ENCODE data around the gene FAAH2.

The FAAH2 gene

GRCh38 chrX:57451426-57452020 is 165.0 kb downstream of the FAAH2 start:
- H3K4me1 Mint-ChIP-seq = no peaks in the 10 kb centered on the region
- H3K36me3 Mint-ChIP-seq = peaks cover 19% of the 10 kb centered on the region
- H3K27me3 Mint-ChIP-seq = no peaks in the 10 kb centered on the region
- no peaks in the 10 kb centered on the region for H3K9me3 Mint-ChIP-seq
- H3K27ac Mint-ChIP-seq = no peak overlapping the region
- no peak overlapping the region for H3K4me3 Mint-ChIP-seq

- H3K36me3 Mint-ChIP-seq = peaks cover 17% of the 10 kb centered on the region
- H3K27me3 Mint-ChIP-seq = no peaks in the 10 kb centered on the region
- H3K4me1 Mint-ChIP-seq = no peaks in the 10 kb centered on the region
- no peaks in the 10 kb centered on the region for H3K9me3 Mint-ChIP-seq
- no peak overlapping the region for H3K27ac Mint-ChIP-seq
- no peak overlapping the region for H3K4me3 Mint-ChIP-seq
These were observed 167.4 kb downstream of the FAAH2 start for GRCh38 chrX:57453901-57454300.

- peaks cover 13% of the 10 kb centered on the region for H3K36me3 Mint-ChIP-seq
These were observed 195.0 kb downstream of the FAAH2 start for GRCh38 chrX:57481514-57481913.

DNA sequence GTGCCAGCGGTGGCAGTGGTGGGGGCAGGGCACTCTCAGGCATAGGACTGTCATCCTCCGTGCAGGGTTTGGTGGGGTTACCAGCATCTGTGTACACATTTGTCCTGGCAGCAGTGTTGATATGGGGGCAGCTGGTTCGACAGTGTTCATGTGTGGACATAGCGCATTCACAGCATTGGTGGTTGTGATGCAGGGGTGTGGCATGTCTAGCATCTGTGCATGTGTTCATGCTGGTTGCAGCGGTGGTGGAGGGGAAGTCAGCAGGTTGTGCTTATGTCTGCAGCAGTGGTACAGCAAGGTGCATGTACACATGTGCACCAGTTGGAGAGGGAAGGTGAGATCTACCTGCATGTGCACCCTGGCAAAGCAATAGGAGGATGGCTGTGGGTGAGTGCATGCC is 230.0 kb downstream of the FAAH2 start:
- H3K4me3 Mint-ChIP-seq = no peak overlapping the region
- peaks cover 5% of the 10 kb centered on the region for H3K27me3 Mint-ChIP-seq
- H3K27ac Mint-ChIP-seq = no peak overlapping the region
- no peaks in the 10 kb centered on the region for H3K9me3 Mint-ChIP-seq
- H3K36me3 Mint-ChIP-seq = no peaks in the 10 kb centered on the region
- H3K4me1 Mint-ChIP-seq = no peaks in the 10 kb centered on the region

More at GRCh38 chrX:57481514-57481913, 195.0 kb downstream of the FAAH2 start:
- peaks cover 5% of the 10 kb centered on the region for H3K9me3 Mint-ChIP-seq
- H3K27me3 Mint-ChIP-seq = no peaks in the 10 kb centered on the region
- no peak overlapping the region for H3K27ac Mint-ChIP-seq
- H3K4me3 Mint-ChIP-seq = no peak overlapping the region
- no peaks in the 10 kb centered on the region for H3K4me1 Mint-ChIP-seq

- Mint-ChIP-seq H3K36me3 (no peaks in the 10 kb centered on the region), H3K27ac (no peak overlapping the region), H3K9me3 (no peaks in the 10 kb centered on the region), H3K4me1 (no peaks in the 10 kb centered on the region), H3K4me3 (no peak overlapping the region), H3K27me3 (peaks cover 3% of the 10 kb centered on the region)
These were observed 233.1 kb downstream of the FAAH2 start for GRCh38 chrX:57519578-57520118.

DNA sequence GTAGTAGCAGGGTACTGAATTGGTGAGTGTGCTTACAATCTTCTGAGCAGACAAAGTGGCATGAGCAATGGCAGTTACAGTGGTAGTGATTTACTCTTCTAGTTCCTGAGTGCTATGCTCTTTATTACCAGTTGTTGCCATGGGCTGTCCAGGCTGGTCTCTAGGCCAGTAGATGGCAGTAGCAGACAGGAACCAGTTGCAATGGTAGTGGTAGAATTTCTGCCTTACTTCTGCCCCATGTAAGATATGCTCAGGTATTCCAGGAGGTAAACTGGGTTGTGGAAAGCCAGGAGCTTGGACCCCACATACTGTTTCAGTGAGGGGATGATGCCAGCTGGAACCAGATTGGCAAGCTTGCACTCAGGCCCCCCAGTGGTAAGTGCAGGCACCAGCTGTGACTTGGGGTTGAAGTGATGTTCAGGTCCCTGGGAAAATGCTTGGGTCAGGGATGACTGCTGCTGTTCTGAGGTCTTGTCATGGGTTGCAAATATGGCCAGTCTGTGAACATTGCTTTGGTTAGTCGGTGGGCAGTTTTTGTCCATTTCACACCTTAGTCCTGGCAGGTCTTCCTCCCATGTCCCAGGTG is 242.3 kb downstream of the FAAH2 start:
- Mint-ChIP-seq H3K4me1 (no peaks in the 10 kb centered on the region), H3K27ac (no peak overlapping the region), H3K27me3 (no peaks in the 10 kb centered on the region), H3K4me3 (no peak overlapping the region), H3K36me3 (no peaks in the 10 kb centered on the region), H3K9me3 (no peaks in the 10 kb centered on the region)
